ENCODE data around the gene SMPX. TPM values are rescaled to one million over a fixed set of nuclear protein-coding genes. Genes with fewer than 3 reads are reported as not detected.

Gene SMPX
- total RNA-seq, 1 donor from 2014 or later = not detected

DNA sequence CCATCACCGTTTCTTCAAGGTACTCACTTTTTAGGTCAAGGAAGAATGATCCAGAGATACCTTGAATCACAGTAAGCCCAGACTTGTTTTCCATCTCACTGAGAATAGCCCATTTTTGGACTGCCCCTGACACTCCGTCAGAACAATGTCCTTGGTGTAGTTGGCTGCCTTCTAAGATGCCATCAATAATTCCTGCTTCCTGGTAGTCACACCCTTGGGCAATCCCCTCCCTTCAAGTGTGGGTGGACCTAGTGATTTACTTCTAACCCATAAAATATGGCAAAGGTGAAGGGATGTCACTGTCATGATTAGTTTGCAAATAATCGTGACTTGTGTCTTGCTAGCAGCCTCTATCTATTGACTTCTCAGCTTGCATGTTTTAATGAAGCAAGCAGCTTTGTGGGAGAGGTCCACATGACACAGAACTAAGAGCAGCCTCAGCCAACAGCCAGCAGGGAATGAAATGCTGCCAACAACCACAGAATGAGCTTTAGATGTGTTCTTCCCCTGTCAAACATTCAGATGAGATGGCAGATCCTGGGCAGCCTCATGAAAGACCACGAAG lies 79.8 kb downstream of the SMPX start:
- Mint-ChIP-seq H3K9me3 (ENCODE audit: unreplicated experiment) (peaks cover 3% of the 10 kb centered on the region), H3K27me3 (ENCODE audit: unreplicated experiment) (no peaks in the 10 kb centered on the region), H3K27ac (ENCODE audit: unreplicated experiment) (no peak overlapping the region), H3K4me1 (ENCODE audit: low read depth, unreplicated experiment) (no peaks in the 10 kb centered on the region), H3K4me3 (ENCODE audit: unreplicated experiment) (no peak overlapping the region), H3K36me3 (ENCODE audit: unreplicated experiment) (no peaks in the 10 kb centered on the region)
- TF ChIP-seq, protein P1, sequence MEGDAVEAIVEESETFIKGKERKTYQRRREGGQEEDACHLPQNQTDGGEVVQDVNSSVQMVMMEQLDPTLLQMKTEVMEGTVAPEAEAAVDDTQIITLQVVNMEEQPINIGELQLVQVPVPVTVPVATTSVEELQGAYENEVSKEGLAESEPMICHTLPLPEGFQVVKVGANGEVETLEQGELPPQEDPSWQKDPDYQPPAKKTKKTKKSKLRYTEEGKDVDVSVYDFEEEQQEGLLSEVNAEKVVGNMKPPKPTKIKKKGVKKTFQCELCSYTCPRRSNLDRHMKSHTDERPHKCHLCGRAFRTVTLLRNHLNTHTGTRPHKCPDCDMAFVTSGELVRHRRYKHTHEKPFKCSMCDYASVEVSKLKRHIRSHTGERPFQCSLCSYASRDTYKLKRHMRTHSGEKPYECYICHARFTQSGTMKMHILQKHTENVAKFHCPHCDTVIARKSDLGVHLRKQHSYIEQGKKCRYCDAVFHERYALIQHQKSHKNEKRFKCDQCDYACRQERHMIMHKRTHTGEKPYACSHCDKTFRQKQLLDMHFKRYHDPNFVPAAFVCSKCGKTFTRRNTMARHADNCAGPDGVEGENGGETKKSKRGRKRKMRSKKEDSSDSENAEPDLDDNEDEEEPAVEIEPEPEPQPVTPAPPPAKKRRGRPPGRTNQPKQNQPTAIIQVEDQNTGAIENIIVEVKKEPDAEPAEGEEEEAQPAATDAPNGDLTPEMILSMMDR (IDR thresholded peaks at IDR 0.05; ENCODE audit: partially characterized antibody, unreplicated experiment) = no peak
- no peak for DNase-seq

DNA sequence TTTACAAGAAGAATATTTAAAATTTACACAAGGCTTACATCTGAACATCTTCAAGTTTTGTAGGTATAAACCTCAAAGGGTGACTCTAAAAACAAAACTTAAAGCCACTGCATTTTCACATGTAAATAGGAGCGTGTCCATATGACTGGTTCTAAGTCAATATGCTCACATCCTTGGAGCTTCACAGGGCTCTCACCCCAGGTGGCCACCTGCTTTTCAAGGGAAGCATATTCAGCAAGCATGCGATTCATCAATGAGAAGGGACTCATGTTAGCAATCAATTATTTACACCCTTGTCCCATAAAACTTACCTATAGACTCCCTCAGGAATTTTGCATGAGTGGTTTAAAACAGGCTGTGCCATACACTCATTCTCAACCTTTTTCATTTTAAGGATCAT lies 82.0 kb downstream of the SMPX start:
- Mint-ChIP-seq H3K36me3 (ENCODE audit: unreplicated experiment) (no peaks in the 10 kb centered on the region), H3K9me3 (ENCODE audit: unreplicated experiment) (peaks cover 3% of the 10 kb centered on the region), H3K27ac (ENCODE audit: unreplicated experiment) (no peak overlapping the region), H3K27me3 (ENCODE audit: unreplicated experiment) (no peaks in the 10 kb centered on the region), H3K4me3 (ENCODE audit: unreplicated experiment) (no peak overlapping the region), H3K4me1 (ENCODE audit: low read depth, unreplicated experiment) (no peaks in the 10 kb centered on the region)
- DNase-seq = no peak
- TF ChIP-seq, protein P1 (IDR thresholded peaks at IDR 0.05; ENCODE audit: partially characterized antibody, unreplicated experiment) = no peak

DNA sequence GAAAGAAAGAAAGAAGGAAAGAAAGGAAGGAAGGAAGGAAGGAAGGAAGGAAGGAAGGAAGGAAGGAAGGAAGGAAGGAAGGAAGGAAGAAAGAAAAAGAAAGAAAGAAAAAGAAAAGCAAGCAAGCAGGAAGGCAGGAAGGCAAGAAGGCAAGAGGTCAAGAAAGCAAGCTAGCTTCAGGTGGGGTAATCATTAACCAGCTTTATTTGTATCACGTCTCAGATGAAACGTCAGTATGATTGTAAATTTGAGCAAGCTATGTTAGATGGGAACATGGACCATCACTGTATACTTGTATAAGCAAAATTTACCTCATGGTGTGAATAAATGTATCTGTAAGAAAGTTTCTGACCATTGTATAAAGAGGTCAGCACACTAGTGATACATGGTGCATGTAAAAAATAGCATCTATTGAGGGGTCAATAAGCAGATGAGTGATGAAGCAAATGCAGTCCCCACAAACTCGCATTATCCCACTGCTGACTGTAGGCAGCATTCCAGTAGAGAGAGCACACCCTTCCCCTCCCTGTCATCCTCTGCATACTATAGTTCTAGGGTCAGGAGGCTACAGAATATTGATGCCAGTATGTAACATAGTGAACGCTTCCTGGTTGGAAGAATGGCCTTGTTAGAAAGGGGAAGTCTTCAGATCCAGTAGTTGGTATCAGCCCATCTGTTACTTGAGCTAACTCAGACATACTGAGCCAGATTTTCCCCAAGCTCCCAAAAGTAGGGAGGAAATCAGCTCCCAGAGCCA lies 83.3 kb downstream of the SMPX start:
- no peak overlapping the region for H3K27ac Mint-ChIP-seq (ENCODE audit: unreplicated experiment)
- peaks cover 3% of the 10 kb centered on the region for H3K9me3 Mint-ChIP-seq (ENCODE audit: unreplicated experiment)
- H3K4me1 Mint-ChIP-seq (ENCODE audit: low read depth, unreplicated experiment) = no peaks in the 10 kb centered on the region
- DNase-seq = no peak
- TF ChIP-seq, protein P1 (IDR thresholded peaks at IDR 0.05; ENCODE audit: partially characterized antibody, unreplicated experiment) = no peak
- no peaks in the 10 kb centered on the region for H3K27me3 Mint-ChIP-seq (ENCODE audit: unreplicated experiment)
- no peak overlapping the region for H3K4me3 Mint-ChIP-seq (ENCODE audit: unreplicated experiment)
- H3K36me3 Mint-ChIP-seq (ENCODE audit: unreplicated experiment) = no peaks in the 10 kb centered on the region

DNA sequence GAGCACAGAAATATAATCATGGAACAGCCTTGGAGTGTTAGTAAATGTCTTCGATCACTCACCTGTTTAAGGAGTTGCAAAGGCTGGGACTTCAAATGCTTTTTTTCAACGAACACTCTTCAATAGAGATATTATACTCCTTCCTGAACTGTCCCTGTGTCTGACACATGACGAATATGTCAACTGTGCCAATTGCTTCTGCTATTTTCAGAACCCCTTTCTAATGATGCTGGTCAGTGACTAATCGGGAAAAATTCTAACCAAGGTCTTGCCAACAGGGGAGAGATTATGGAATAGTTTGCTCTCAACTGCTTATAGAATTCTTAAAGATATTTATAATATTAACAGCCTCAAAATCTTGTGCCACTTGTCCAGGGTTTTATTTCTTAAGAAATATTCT lies 91.2 kb downstream of the SMPX start:
- TF ChIP-seq, protein P1 (IDR thresholded peaks at IDR 0.05; ENCODE audit: partially characterized antibody, unreplicated experiment) = no peak
- H3K27me3 Mint-ChIP-seq (ENCODE audit: unreplicated experiment) = peaks cover 2% of the 10 kb centered on the region
- no peak overlapping the region for H3K4me3 Mint-ChIP-seq (ENCODE audit: unreplicated experiment)
- no peaks in the 10 kb centered on the region for H3K36me3 Mint-ChIP-seq (ENCODE audit: unreplicated experiment)
- no peak overlapping the region for H3K27ac Mint-ChIP-seq (ENCODE audit: unreplicated experiment)
- no peaks in the 10 kb centered on the region for H3K4me1 Mint-ChIP-seq (ENCODE audit: low read depth, unreplicated experiment)
- H3K9me3 Mint-ChIP-seq (ENCODE audit: unreplicated experiment) = no peaks in the 10 kb centered on the region
- DNase-seq = no peak

DNA sequence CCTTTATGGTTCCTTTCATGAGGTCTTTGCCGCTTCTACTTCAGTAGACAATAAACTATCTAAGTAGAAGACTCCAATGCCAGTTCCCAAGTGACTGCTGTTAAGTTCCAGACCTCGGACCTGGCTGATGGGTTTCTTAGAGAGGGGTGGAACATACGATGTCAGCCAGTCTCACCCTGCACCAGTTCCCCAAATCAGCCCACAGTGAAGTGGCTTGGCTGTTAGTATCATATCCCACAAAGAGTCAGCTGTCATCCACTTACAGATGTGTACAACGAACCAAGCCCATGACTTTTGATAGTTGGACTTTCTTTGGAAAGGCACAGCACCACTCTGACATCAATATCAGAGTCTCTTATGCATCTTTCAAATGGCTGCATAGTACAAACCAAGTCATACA lies 91.7 kb downstream of the SMPX start:
- no peak for DNase-seq
- no peaks in the 10 kb centered on the region for H3K4me1 Mint-ChIP-seq (ENCODE audit: low read depth, unreplicated experiment)

More for the DNA sequence above, 91.7 kb downstream of the SMPX start:
- TF ChIP-seq, protein P1 (IDR thresholded peaks at IDR 0.05; ENCODE audit: partially characterized antibody, unreplicated experiment) = no peak
- Mint-ChIP-seq H3K4me3 (ENCODE audit: unreplicated experiment) (no peak overlapping the region), H3K36me3 (ENCODE audit: unreplicated experiment) (no peaks in the 10 kb centered on the region), H3K27me3 (ENCODE audit: unreplicated experiment) (peaks cover 2% of the 10 kb centered on the region), H3K9me3 (ENCODE audit: unreplicated experiment) (no peaks in the 10 kb centered on the region), H3K27ac (ENCODE audit: unreplicated experiment) (no peak overlapping the region)
